GM19455 (cell line): Measurements from ENCODE around the gene TMEM106C.

ENCODE experiments used
- ATAC-seq: cut with Tn5 transposase; IDR thresholded peaks from one replicate; pipeline ENCODE4 v1.9.1; 2021; ENCODE audit not compliant: unreplicated experiment

Gene TMEM106C

DNA sequence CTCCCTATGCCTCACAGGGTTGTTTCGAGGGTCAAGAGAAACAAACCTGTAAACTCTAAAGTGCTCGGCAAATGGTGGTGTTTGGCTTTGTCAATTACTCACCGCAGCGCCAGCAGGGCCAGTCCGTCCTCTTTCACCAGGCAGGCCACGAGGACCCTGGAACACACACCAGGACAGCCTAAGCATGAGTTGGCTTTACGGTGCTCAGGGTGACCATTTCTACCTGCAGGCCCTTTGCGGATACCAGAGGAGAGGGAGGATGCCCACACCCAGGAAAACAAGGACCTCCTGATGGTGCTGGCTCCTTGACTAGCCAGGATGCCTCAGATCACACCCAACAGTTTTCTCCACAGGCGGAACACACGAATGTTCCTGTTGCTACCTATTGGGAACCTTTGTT lies 29.4 kb downstream of the TMEM106C start:
- no peak for ATAC-seq

- no peak for ATAC-seq
These were observed 30.1 kb downstream of the TMEM106C start for GRCh38 chr12:47993491-47993890.

GRCh38 chr12:47995981-47996401 lies 32.6 kb downstream of the TMEM106C start:
- no peak for ATAC-seq

GRCh38 chr12:47997321-47997720 lies 33.9 kb downstream of the TMEM106C start:
- ATAC-seq, result no peak

GRCh38 chr12:47999816-48000215 lies 36.4 kb downstream of the TMEM106C start:
- ATAC-seq, result no peak

- no peak for ATAC-seq
These were observed 37.6 kb downstream of the TMEM106C start for GRCh38 chr12:48000878-48001504.

DNA sequence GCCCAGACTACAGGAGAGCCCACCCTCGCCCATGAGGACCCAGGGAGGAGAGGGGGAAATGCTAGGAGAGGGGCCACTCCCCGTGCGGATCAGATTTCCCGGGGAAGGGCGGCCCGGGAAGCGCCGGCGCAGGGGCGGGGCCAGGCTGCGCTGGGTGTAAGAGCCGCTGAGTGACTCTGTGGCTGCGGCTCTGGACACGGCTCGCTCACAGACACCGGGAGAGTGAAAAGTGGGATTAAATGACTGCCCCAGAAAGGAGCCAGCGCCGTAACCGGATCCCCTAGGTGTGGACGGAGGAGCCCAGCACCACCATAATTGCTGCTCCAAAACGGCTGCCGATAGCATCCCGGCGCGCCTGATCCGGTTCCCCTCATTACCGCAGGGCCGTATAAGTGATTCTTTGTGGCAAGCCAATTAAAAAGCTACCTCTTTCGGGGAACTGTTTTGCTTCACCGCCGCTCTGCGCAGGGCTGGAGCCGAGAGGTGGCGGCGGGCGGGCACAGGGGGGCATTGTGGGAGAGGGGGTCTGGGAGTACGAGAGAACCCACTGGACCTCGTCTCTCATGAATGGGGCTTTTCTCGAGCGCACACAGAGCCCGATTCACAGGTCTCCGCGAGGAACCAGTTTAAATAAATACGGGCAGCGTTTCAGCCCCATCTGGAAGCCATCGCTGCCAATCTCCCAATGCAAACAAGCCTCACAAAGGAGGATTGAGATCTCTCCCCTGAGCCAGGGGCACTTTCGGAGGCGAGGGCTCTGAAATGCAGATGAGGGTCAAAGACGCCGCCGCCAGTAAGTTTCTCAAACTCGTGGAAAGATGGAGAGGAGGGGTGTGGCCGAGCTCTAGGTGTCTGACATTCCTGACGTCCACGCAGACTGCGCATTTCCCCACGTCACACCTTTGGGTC lies 38.4 kb downstream of the TMEM106C start:
- ATAC-seq, result no peak

GRCh38 chr12:48002414-48002730 lies 39.0 kb downstream of the TMEM106C start:
- no peak for ATAC-seq

DNA sequence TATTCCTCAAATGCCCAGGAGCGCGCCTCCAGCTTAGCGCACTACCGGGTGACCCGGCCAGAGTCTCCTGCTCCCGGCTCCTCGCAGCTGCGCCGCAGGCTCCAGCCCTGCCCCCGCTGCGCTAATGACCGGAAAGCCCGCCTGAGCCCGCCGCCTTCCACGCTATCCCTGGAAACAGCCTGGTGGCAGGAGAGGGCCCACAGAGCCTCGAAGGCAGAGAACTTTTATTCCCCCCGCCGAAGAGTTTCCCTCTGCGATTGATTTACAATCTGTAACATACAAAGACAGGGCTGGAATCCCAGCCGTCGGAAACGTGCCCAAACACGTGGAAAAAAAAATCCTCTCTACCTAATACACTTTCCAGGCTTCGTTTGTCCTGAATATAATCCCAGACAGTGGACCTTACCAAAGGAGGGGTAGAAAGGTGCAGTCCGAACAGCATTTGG lies 39.4 kb downstream of the TMEM106C start:
- ATAC-seq, result no peak

- ATAC-seq, result no peak
These were observed 40.0 kb downstream of the TMEM106C start for GRCh38 chr12:48003226-48004052.

DNA sequence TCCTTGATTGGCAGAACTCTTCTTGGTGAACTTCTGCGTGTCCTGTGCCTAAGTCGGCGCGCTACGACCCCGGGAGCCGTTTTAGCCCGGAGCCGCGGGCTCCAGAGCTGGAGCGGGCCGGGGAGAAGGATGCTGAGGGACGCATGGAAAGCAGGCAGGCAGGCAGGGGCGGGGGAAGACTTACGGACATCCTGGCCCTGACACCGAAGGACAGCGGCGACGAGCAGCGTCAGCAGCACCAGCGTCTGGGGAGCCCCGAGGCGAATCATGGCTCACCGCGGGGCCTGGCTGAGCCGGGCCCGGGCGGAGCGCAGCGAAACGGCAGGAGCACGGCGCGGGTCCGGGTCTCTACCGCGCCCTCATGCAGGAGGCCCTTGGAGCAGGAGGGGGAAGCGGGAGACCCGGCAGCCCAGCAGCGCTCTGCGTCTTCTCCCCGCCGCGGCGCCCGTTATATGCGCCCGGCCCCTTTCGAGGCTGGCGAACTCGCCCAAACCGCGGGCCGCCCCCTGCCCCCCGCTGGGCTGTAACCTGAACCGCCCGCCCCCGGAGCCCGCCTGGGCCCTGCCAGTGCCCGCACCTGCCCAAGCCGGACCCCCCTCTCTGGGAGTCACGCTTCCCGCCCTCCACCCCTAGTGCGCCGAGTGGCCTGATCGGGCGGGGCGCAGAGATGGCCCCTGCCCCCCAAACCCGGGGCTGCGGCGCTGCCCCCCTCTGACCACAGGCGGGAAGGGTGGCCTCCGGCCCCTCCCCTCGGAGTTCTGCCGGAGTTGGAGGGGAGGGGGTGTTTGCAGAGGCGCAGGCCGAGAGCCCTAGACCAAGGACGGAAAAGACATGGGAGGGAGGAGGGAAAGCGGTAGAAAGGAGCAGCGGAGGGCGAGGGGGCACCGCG lies 40.9 kb downstream of the TMEM106C start, which contains the start of gene COL2A1:
COL2A1 (minus strand) TSS at position 424 of the 889 bp plus-strand sequence; CDS start at position 269, 155 bp downstream.
- ATAC-seq, result no peak

DNA sequence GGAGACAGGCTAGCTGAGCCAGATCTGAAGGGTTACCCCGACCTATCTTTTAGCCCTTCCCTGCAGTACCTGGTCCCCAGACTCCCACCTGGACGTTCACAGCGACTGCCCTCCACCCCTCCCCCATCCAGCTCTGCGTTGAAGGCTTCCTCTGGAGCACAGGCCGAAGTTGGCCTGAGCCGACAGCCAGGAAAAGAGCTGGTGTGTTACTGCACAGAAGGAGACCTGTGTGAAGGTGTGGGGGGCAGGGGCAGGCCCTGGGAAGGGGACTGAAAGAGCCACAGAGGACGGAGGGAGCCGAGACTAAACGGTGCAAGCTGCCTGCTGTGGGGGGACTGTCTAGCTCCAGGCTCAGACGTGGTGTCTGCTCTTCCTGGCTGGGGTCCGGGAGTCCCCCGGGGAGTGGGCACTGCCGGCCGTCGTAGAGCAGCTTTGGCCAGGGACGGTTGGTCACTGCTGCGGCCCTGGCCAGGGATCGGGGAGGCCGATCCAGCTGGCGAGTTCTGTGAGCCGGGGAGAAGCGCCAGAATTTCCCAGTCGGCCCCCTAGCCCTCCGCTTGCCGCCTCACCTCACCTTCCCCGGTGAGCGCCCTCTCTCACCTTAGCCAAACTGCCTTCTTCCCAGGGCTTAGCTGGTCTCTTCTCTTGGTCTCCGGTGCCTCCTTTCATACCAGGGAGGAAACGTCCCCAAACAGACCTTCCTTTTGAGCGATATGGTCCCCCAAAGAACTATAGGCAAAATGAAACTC lies 41.8 kb downstream of the TMEM106C start:
- no peak for ATAC-seq

DNA sequence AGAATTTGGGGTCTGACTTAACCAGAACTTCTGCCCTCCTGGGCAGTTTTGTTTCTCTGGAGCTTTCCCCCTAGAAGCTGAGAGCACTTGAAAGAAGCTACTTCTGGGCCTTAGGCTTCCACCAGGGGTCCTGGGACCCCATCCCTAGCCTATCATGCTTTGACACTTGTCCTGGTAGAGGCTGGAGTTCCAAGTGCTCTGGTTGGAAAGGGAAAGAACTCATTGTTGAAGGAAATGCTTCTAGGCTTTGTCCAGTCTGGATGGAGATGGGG lies 42.3 kb downstream of the TMEM106C start:
- ATAC-seq, result no peak

DNA sequence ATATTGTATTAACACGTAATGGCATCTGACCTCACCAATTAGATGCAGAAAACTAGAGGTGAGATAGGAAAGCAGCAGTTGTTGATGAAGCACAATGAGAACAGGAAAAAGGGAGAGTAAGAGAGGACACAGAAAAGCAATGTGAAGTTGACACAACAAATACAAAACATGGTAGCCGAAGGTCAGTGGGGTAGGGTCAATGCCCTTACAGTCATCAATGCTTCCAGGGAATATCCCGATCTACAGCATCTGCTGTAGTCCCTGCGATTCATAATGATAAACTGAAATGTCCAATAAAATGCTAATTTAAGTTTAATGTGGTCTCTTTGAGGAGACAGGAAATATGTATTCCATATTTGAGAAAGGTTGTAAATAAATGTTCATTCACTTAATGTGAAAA lies 43.8 kb downstream of the TMEM106C start:
- no peak for ATAC-seq

- no peak for ATAC-seq
These were observed 45.0 kb downstream of the TMEM106C start for GRCh38 chr12:48008349-48008748.

- ATAC-seq, result no peak
These were observed 45.6 kb downstream of the TMEM106C start for GRCh38 chr12:48008950-48009349.

DNA sequence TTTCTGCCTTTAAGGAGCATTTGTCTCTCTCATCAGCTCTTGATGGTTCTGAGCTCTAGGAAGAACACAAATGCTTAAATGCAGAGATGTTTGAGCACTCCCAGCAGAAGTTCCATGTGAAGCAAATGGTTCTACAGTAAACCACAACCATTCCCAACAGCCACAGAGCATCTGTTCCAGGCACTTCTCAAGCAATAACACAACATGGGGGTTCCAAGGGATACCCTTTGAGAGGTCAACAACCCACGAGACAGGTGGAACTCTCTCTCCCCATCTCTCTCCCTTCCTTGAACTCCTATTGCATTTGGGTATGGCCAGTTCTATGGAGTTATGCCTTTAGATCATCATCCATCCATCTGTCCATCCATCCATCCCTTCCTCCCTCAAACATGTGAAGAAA lies 46.1 kb downstream of the TMEM106C start:
- no peak for ATAC-seq

DNA sequence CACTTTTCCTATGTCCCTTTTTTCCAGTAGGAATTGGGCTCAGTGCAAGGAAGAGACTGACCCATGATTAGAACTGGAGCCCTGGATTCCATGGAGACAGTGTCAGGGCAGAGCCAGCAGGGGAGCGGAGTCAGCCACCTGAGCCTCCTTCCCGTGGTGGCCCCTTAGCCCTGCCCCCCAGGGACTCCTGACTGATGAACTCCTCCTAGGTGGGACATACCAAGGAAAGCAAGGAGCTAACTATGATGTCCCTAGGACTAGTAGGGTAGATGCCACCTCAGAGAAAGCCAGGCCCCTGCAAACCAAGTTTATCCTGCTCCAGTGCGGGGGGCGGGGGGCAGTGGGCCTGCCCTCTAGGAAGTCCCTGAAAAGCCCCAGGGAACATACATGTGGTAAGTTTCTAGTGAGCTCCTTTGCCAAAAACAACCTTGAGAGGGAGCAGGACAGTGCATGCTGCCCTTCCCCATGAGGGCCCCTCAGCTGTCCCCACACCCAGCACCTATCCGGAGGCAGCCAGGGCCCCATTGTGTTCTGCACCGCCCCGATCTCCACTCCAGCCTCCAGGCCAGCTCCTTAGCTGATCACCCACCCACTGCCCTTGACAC lies 47.1 kb downstream of the TMEM106C start:
- ATAC-seq, result no peak

DNA sequence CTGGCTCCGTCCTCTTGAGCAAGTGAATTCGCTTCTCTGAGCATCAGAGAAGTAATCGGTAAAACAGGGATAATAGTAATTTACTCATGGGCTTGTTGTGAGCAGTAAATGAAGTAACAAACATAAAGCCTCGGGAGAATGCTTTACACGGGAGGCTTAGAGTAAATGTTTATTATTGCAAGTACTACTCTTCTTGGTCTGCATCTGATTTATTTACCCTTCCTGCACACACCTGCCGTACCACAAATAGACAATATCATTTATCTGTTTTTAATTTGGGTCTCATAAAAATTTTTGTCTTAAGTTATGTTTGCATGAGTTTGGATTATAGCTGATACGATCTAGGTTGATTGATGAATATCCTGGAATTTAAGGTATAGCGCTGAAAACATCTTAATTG lies 48.7 kb downstream of the TMEM106C start:
- no peak for ATAC-seq

- no peak for ATAC-seq
These were observed 49.9 kb downstream of the TMEM106C start for GRCh38 chr12:48013287-48013686.
